ENCODE results near the gene LRRN2.

LRRN2 gene

GRCh38 chr1:204611036-204611435, 74.5 kb downstream of the LRRN2 start:
- TF ChIP-seq CTCF (IDR thresholded peaks at IDR 0.05; ENCODE audit: low read depth, low read length): no peak

GRCh38 chr1:204607910-204608309, 77.6 kb downstream of the LRRN2 start:
- H3K4me3 ChIP-seq (ENCODE audit: low read depth, low read length): no peak overlapping the region
- no peak for TF ChIP-seq CTCF (IDR thresholded peaks at IDR 0.05; ENCODE audit: low read depth, low read length)

More at GRCh38 chr1:204611036-204611435, 74.5 kb downstream of the LRRN2 start:
- no peak overlapping the region for H3K4me3 ChIP-seq (ENCODE audit: low read depth, low read length)

DNA sequence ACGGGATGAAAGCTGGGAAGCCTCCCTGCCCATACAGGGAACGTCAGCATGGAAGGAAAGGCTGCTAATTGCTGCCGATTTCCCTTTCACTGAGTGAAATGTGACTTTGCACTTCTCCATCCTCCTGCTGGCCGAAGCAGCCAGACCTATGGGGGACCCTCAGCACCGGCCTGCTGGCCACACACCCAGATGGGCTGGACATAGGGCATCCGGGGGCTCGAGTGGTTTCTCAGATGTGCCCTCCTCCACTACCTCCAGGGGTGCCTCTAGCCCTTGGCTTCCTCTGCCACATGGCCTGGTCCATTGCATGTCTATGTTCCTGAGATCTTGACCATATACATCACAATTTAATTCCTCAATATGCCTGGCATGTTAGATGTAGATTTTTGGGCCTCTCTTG, 79.7 kb downstream of the LRRN2 start:
- no peak overlapping the region for H3K4me3 ChIP-seq (ENCODE audit: low read depth, low read length)
- no peak for TF ChIP-seq CTCF (IDR thresholded peaks at IDR 0.05; ENCODE audit: low read depth, low read length)

GRCh38 chr1:204602871-204603542, 82.5 kb downstream of the LRRN2 start:
- no peak for TF ChIP-seq CTCF (IDR thresholded peaks at IDR 0.05; ENCODE audit: low read depth, low read length)
- H3K4me3 ChIP-seq (ENCODE audit: low read depth, low read length): no peak overlapping the region

DNA sequence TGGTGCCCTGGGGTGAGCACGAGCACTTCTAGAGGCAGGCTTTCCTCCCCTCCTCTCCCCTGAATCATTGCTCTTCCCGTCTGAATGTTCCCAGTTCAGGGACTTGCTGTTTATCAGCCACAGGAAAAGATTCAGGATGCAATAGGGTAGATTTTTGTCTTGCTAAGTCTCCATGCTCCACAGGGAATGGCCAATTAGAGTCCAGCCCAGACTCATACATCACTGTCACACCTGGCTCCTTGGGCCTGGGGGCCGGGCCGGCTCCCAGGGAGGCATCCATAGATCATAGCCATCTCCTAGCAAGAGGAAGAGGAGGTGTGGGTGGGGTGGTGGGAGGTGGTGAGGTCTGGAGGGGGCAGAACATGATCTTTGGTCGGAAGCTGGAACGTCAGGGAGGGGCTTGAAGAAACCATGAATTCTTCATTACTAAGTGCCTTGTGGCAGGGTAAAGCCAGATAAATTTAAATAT, 83.4 kb downstream of the LRRN2 start:
- no peak overlapping the region for H3K4me3 ChIP-seq (ENCODE audit: low read depth, low read length)
- no peak for TF ChIP-seq CTCF (IDR thresholded peaks at IDR 0.05; ENCODE audit: low read depth, low read length)

GRCh38 chr1:204600968-204601367, 84.6 kb downstream of the LRRN2 start:
- peak; percentile 24; the same call in 1 of the 2 replicates for TF ChIP-seq CTCF (IDR thresholded peaks at IDR 0.05; ENCODE audit: low read depth, low read length)
- H3K4me3 ChIP-seq (ENCODE audit: low read depth, low read length): no peak overlapping the region

- no peak overlapping the region for H3K4me3 ChIP-seq (ENCODE audit: low read depth, low read length)
- TF ChIP-seq CTCF (IDR thresholded peaks at IDR 0.05; ENCODE audit: low read depth, low read length): no peak
Measured at GRCh38 chr1:204600203-204600602, 85.3 kb downstream of the LRRN2 start.

Data from WI38 (cell line).